ENCODE data around the gene IRGC. TPM values are rescaled to one million over a fixed set of nuclear protein-coding genes. Genes with fewer than 3 reads are reported as not detected.

IRGC gene
- total RNA-seq, 1 experiment from 2014 or later, result not detected

DNA sequence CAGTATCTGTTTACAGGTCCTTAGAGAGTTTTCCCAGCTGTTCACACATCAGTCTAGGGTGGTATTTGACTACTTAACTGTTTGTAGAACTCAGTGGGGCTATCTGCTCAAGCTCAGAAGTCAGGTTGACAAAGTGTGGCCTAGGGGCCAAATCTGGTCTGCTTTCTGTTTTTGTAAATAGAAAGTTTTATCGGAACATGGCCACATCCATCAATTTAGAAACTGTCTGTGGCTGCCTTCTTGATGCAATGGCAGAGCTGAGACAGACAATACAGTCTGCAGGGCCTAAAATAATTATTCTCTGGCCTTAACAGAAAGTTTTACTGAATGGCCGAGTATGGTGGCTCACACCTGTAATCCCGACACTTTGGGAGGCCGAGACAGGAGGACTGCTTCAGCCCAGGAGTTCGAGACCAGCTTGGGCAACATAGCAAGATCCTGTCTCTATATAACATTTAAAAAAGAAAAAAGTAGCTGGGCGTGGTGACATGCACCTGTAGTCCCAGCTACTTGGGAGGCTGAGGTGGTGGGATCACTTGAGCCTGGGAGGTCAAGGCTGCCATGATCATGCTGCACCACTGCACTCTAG, 36.5 kb downstream of the IRGC start:
- Histone ChIP-seq H4K20me1 (ENCODE audit: control insufficient read depth, insufficient read depth, insufficient read length) (no peaks in the 10 kb centered on the region), H3K4me2 (ENCODE audit: insufficient read depth, insufficient read length, low read length) (no peak overlapping the region), H2BK5ac (ENCODE audit: insufficient read length, low read length) (no peak overlapping the region), H3K4me1 (ENCODE audit: insufficient read depth, low read length) (no peaks in the 10 kb centered on the region), H3K4ac (ENCODE audit: low read depth, low read length) (no peak overlapping the region), H3K9me3 (ENCODE audit: control insufficient read depth, low read depth, low read length) (no peaks in the 10 kb centered on the region), H3T11ph (ENCODE audit: low read length) (no peak overlapping the region), H2BK15ac (ENCODE audit: low read depth, low read length) (no peak overlapping the region), H3K27me3 (ENCODE audit: insufficient read depth, low read length) (no peaks in the 10 kb centered on the region), H2BK120ac (ENCODE audit: low read depth, low read length, poor library complexity, severe bottlenecking) (no peak overlapping the region), H4K5ac (ENCODE audit: insufficient read length, low read depth, low read length) (no peak overlapping the region), H3K79me1 (ENCODE audit: insufficient read depth, low read depth, low read length, poor library complexity, severe bottlenecking) (no peaks in the 10 kb centered on the region), H3K9ac (ENCODE audit: extremely low read depth, insufficient read length, low read length) (no peak overlapping the region), H3K23ac (ENCODE audit: insufficient read length, low read depth, low read length) (no peak overlapping the region), H4K91ac (ENCODE audit: insufficient read length, low read depth, low read length) (no peak overlapping the region), H3K27ac (ENCODE audit: insufficient read length, low read depth, low read length) (no peak overlapping the region), H3K56ac (ENCODE audit: insufficient read length, low read depth, low read length) (no peak overlapping the region), H2AK5ac (ENCODE audit: insufficient read length, low read length) (no peak overlapping the region), H2AFZ (ENCODE audit: low read length) (no peak overlapping the region), H3K14ac (ENCODE audit: insufficient read depth, low read length) (no peak overlapping the region), H3K18ac (ENCODE audit: insufficient read length, low read depth, low read length) (no peak overlapping the region), H3K23me2 (ENCODE audit: insufficient read length, low read depth, low read length, poor library complexity, severe bottlenecking) (peaks cover 12% of the 10 kb centered on the region), H2BK12ac (ENCODE audit: insufficient read length, low read depth, low read length) (no peak overlapping the region), H2BK20ac (ENCODE audit: low read depth, low read length, poor library complexity, severe bottlenecking) (no peak overlapping the region), H3K79me2 (ENCODE audit: insufficient read depth, low read length) (0 out of 2 replicates have a peak, but pooled peaks cover 3% of the 10 kb centered on the region), H4K8ac (replicated peaks; ENCODE audit: insufficient read length, low read depth, low read length) (no peak overlapping the region)
- no peak overlapping the region for H3K4me3 Mint-ChIP-seq
- DNase-seq, result no peak
- no peak for TF ChIP-seq CTCF (conservative IDR thresholded peaks at IDR 0.05)
- peaks cover 17 to 51% (median 41%) of the 10 kb centered on the region in 3 experiments for H3K36me3 Mint-ChIP-seq (ENCODE audit: insufficient read depth in 1 of 3, low read depth in 3 of 3)
- no CpG with 5 or more reads among the region's 6 CpGs for WGBS (ENCODE audit: extremely low coverage, insufficient read length, low lambda C conversion rate)
- no peaks in the 10 kb centered on the region; a peak in 2 of 5 replicates for H3K9me3 Mint-ChIP-seq
- H3K27me3 Mint-ChIP-seq (ENCODE audit: low read depth), result no peaks in the 10 kb centered on the region
- H3K27ac Mint-ChIP-seq, result no peak overlapping the region
- H3K4me1 Mint-ChIP-seq, result peaks cover 12 to 21% of the 10 kb centered on the region in 2 experiments

Measured in H9 (cell line).